ENCODE measurements around the gene LRRC8D.

LRRC8D gene

DNA sequence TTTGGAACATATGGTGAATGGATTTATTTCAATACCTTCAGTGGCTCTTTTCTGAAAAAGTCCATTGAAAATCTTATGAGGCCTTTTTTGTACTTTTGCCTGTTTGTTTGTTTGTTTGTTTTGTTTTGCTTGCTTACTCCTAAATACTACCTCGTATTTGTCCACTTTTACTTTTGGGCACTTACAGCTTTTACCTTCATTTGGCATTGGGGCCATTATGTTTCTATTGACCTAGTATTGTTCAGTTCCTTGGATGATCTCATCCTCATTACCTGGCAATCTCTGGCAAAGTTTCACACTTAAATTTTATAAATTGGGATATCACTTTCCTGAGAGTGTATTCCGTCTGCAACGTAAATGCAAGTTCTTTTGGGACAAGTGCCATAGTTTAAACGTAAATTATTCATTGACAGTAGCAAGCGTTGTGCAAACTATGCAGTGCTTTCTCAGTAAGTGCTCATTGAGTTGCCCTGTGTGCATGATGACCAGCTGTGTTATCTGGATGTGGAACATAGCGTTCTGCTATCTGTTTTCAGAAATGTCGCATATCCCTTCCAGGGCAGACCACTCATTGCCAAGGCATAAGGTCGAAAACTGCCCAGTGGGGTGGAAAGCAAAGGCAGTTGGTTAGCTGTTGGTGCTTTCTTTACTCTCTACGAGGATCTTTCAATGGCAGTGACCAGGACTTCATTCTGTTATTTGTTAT, 51.1 kb downstream of the LRRC8D start:
- DNase-seq (ENCODE audit: low spot score) = no peak

DNA sequence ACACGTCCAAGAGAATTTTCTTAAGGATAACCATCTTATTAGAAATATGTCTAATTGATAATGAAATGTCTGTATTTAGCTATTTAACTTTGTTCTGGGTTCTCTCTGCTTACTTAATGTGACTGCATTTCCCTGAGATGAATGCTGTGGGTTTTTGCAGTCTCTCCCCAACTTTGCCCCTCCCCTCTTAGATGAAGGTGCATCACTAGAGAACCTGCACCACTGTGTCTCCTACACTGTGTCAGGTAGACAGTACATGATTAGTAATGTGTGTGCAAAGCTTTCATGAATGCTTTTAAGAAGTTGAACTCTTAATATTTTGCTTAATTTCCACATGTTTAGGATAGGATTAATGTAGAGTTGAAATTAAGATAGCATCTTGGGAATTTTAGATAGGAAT, 51.7 kb downstream of the LRRC8D start:
- no peak for DNase-seq (ENCODE audit: low spot score)

DNA sequence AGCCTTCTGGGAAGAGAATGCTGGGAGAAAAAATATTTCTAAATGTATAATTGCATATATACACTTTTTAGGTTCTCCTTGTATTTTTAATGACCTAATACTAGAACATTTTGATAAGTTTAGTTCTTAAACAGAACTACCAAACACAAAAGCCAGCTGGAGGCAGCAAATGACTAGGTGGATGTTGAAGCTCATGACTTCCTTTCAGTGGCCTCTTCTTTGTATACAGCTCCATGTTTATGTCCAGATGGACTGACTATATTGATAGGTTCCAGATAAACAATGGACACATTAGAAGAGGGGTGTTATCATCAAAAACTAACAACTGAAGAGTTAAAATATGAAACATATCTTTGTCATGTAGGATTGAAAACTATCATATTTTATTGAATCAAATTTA, 52.5 kb downstream of the LRRC8D start:
- DNase-seq (ENCODE audit: low spot score) = no peak

DNA sequence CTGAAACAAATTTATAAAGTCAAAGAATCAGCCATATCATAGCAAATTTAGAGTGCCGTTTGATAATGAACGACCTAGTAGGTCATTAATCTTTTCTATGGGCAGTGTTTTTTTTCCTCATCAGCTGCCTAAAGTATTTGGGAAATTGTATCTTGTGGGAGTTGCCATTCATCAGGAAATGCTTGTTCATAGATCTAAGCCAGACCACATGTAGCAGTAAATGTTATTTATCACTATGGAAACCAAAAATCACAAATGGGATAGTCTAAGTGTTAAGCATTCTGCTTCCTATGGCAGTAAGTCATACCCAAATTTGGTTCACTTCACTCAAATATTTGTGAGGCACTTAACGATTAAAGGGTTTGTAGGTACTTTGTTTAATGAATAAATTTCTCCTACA, 52.9 kb downstream of the LRRC8D start:
- no peak for DNase-seq (ENCODE audit: low spot score)

DNA sequence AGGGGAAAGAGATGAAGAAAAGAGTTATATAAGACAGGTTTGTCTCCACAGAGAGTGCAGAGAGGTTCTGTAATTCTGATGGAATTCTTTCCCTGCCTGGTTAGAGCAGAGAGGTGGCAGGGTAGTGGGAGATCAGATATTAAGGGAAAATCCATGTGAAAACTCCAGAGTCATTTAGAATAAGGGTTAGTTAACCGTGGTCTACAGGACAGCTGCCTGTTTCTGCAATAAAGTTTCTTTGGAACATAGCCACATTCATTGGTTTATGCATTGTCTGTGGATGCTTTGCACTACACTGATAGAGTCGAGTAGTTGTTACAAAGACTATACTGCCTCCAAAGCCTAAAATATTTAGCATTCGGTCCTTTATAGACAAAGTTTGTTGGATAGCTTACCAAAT, 55.6 kb downstream of the LRRC8D start:
- no peak for DNase-seq (ENCODE audit: low spot score)

DNA sequence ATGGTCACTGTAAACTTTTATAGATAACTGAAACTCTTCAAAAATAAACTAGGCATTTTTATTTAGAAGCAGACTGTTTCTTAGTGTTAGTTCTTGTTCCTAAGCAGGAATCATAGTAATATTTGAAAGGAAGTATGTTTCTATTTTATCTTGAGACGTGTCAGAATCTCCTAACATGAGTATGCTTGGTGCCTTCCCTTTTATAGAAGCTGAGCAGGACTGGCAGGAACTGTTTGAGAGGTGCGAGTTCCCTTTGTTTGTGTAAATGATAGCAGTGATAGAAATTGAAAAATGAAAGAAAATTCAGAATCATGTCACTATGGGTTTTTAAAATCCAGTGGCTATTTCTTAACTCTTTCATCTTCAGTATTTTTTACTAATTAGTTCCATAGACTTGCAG, 56.9 kb downstream of the LRRC8D start:
- DNase-seq (ENCODE audit: low spot score) = no peak

DNA sequence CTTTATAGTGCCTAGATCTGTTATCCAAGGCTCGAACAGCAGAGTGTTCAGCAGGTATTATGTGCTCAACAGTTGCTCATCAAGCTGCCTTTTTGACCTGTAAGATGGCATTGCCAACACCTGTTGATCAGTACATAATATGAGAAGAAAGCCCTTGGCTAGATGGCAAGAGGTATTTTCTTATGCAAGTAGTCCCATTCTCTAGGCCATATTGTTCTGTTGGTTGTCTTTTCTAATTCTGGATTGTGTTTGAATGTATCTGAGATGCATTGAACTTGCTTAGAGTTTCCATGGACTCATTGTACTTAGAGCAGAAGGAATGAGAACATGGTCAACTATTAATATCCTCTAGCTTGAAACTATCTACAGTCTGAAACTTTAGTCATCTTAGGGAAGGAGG, 57.4 kb downstream of the LRRC8D start:
- DNase-seq (ENCODE audit: low spot score) = no peak

DNA sequence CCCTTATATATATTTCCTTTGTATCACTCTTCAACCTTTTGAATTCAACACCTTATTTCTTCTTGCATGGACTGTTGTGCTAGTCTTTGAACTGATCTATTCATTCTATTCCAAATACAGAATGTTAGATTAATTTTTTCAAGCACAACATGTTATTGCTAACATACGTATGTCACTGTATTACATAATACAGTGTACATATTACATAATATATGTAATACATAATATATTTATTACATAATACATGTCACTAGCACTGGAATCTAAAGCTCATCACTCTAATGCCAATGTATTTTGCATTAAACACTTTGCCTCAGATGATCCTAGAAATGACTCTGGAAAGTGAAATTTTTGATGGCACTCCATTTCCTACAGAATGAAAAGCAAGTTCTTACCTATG, 59.8 kb downstream of the LRRC8D start:
- no peak for DNase-seq (ENCODE audit: low spot score)

DNA sequence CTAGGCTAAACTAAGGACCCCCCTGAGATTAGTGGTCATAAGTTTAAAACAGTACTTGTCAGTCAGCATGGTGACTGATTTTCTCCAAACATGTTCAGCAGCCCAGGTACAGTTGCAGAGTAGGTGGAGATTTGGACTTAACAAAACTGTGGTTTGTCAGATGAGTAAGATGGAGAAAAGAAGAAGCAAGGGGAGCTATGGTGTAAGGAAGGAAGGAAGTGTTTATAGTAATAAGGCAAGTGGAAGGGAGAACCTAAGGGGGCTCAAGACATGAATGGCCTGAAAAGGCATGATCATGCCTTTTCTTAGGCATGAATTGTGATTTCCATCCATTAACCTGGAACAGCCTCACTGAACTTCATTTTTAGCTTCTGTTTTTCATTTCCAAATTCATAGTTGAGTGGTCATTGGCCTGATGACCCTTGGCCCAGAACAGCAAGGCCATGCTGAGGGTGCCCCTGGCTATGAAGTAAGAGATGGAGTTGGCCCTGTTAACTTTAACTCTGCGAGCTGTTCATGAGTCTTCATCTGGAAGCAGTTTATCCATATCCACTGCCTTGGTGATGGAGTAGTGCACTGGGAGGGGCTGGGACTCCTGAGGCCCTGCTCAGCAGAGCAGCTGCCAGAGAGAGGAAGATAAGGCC, 60.7 kb downstream of the LRRC8D start:
- DNase-seq (ENCODE audit: low spot score) = no peak

DNA sequence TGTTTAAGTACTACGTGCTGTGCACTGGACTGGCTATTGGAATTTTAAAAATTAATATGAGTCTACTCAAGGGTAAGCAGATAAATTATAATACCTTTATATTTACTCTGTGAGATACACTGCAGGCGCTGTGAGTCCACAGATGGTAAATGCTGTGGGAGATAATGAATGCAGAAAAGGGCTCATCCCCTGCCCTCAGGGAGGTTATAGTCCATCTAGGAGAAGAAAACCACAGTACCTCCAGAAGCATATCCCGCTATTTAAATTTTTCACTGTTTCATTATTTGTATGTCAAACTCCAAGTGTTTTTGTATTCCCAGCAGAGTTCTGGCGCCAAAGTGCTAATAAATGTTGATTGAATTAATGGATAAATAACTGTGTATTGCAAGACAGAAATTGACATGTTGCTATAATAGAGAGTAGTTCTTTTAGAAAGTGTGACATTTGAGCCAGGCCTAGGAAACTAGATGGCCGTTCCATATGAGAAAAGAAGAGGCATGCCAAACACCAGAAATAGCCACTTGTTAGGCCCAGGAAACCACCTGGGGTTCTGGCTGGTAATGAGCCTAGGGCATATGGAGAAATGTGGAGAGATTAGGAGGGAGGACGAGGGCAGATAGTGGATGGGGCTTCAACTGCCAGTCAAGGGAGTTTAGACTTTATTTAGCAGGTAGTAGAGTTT, 61.7 kb downstream of the LRRC8D start:
- DNase-seq (ENCODE audit: low spot score) = no peak

DNA sequence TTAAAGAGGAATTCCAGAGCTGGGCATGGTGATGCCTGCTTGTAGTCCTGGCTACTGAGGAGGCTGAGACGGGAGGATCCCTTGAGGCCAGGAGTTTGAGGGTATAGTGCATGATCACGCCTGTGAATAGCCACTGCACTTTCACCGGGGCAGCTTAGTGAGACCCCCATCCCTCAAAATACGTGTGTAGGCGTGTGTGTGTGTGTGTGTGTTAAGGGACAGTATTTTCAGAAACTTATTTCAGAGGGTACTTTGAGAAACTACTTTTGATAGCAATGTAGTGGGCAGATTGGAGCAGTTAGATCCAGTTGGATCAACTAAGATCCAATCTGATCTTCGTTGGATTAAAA, 62.2 kb downstream of the LRRC8D start:
- no peak for DNase-seq (ENCODE audit: low spot score)

DNA sequence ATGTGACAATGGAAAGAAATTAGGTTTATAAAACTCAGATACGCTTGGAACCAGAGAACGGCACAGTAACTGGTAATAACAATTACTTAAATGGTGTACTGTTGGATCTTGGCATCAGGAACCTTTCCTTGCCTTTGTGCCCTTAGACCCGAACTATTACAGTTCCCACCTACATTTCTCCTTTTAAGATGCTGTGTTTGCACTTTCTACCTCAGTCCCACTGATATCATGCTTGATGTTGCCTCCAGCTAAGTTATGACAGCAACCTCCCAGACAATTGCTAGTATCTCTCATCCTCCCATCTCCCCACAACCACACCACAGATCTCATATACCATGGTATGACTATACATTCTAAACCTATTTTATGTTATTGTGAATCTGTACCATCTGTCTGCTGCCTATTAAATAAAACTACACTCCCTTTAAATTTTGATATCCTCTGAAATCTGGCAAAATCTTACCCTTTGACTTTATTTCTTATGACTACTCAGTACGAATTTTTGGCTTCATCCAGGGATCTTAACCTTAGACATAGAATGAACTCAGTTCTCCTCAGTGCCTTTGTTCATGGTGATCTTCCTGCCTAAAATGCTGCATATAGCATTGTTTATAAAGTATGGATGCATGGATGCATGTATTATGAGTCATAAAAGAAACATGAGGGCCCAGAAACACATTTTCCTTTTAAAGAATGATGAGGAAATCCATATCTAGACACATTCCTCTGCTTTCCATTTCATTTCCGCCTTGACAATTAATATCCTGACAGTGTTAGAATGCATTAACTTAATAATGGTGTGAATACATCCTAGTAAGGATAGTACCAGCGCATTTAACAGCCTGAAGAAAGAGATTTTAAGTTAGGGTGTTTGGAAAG, 64.1 kb downstream of the LRRC8D start:
- DNase-seq (ENCODE audit: low spot score) = no peak

DNA sequence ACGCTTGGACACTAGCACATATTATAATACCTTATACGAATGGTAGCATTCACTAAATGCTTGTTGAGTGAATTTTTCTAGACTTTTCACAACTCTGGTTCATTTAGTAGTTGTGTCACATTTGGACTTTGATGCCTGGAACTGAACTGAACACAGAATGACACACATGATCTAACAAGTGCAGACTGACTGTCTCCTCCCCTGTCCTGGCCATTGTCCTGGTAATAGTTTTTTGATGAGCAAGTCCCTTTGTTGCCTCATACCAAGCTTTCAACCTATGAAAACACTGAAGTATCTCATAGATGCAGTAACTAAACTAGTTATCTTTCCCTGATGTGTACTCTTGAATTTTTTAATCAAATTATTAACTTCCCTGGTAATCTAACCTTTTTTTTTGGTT, 66.4 kb downstream of the LRRC8D start:
- DNase-seq (ENCODE audit: low spot score) = no peak

DNA sequence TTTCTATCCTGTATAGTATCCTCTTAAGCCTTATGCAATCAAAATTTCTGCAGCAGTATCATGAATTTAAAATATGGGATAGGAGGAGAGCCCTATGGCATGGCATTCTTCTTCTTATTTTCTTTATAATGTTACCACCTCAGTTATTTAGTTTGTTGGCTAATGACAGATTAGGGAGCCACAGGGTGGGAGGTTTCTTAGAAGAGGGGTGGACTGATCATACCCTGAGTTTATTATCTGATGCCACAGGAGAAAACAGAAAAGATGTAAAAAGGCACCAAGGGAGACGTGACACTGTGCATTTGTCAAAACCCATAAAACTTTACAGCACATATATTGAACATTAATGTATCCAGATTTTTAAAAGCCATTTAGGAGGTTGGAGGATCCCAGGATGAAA, 66.9 kb downstream of the LRRC8D start:
- DNase-seq (ENCODE audit: low spot score) = no peak

DNA sequence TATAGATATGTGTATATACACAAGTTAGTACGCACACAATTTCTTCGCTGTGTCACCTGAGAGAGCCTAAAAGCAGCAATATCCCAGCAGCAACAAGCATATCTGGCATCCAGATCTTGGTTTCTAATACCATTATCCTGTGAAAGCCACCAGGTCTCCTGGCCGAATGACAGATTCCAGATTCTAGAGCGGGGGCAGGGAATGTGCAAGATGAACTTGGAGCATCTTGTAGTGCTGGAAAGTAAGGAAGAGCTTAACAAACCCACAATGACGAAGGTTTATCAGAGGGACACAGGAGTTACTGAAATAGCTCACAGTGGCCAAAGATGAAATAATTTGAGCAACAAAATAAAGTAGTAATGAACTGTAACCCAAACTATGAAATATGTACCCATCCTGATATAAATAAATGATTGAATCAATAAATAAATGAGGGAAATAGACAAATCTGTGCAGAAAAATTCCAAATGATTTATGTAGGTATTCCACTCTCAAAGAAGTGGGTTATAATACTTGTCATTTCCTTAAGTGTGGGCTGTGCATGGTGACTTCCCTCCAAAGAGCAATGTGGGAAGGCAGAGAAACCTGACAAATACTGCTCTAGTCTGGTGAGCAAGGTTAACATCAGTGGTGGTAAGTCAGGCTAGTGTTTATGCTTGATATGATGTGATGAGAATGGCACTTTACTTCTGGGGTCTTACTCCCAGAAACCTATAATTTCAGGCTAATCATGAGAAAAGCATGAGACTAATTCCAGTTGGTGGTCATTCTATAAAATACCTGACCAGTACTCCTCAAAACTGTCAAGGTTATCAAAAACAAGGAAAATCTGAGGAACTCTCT, 67.9 kb downstream of the LRRC8D start:
- DNase-seq (ENCODE audit: low spot score) = no peak

DNA sequence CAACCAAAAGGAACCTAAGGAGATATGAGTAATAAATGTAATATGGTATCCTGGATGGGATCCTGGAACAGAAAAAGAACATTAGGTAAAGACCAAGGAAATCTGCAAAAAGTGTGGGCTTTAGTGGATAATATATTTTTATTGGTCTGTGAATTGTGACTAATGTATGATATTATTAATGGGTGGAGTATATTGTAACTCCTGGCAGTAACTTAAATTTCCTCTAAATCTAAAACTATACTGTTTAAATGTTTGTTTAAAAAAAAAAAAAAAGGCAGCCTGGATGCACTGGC, 68.4 kb downstream of the LRRC8D start:
- no peak for DNase-seq (ENCODE audit: low spot score)

DNA sequence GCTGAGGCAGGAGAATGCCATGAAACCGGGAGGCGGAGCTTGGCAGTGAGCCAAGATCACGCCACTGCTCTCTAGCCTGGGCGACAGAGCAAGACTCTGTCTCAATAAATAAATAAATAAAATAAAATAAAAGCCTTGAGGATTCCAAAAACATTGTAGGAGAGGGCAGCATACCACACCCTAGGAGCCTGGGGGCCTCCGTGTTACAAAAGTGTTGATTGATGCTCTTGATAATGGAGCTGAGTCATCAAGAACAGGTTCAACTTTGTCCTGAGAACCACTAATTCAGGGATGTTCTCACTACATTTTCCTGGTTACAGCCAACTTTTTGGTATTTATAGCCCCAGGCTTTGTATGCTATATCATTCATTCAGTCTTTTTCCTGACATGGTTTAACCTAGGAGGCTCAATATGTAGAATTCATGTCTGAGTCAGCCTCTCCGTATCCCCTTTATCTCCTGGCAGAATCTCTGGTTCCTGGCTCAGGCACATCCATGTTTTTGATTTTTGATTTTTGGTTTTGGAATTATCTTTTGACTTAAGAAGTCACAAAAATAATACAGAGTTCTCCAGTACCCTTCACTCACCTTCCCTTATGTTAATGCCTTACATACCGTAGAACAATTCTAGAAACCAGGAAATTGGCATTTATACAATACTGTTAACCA, 69.4 kb downstream of the LRRC8D start:
- no peak for DNase-seq (ENCODE audit: low spot score)

DNA sequence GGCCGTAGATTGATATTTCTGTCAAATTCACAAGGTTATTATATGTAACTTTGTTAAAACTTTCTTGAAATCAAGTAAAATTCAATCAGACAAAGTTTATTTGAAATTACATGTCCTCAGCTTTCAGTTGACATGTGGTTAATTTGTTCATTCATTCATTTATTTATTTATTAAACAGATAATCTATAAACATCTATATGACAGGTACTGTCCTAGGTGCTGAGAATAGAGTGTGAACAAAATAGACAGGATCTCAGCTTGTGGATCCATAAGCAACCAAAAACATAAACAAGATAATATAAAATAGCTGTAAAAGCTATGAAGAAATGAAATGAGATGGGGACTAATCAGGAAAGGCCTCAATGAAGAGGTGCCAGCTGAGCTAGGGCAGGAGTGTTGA, 72.0 kb downstream of the LRRC8D start:
- DNase-seq (ENCODE audit: low spot score) = no peak

DNA sequence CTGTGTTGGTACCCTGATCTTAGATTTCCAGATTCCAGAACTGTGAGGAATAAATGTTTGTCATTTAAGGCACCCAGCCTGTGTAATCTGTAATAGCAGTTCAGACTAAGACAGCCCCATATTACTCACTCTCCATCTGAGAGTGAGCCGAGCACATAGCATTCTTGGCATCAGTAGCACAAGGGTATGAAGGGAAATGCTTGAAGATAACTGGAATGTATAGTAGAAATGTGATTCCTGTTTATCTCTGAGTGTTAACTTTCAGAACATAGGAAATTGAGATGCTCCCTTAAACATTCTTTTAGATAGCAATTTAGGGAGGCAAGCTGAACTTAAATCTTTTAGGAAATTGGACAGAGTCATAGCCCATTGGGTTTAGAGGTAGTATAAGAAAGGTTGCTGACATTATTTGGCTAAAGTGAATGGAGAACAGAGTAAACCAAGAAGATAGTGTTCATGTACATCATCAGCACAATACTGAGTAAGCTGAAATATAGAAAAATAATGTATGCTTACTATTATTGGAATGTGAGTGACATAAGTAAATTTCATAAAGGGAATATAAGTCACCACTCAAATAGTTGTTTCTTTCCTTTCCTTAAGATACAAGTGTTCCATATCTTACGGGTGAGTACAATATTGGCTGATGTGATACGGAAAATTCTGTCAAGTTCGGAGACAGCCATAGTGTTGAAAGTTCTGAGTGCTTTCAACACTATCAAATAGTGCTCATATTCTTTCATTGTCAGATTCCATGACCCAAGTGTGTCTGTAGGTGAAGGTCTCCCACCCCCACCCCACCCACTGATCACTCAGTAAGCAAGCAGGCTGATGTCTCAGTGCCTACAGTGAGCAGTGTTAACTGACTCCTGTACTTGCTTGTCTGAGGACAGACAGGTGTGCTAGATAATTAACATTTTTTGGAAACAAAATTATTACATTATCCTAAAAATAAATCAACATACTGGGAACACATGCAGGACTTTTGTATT, 73.7 kb downstream of the LRRC8D start:
- DNase-seq (ENCODE audit: low spot score) = no peak
